A673 (cell line): ENCODE results near the gene LRRN2.

Experiments
- CTCF ChIP-seq: fragments of 300-800, 200-600 bp; sonication (generic); conservative IDR thresholded peaks from 2 replicates; pipeline ENCODE4 v1.5.1; 2017; ENCODE audit warnings: low read depth, mild to moderate bottlenecking, antibody characterized with exemption, low read length, moderate library complexity, mixed read lengths
- EZH2 ChIP-seq: fragments of 200-600 bp; sonication (generic); IDR thresholded peaks from 2 replicates; pipeline ENCODE4 v1.6.1; 2017; ENCODE audit warnings: borderline replicate concordance, low read depth, mild to moderate bottlenecking, mixed read lengths, antibody characterized with exemption, low read length; ENCODE audit not compliant: poor library complexity, severe bottlenecking

DNA sequence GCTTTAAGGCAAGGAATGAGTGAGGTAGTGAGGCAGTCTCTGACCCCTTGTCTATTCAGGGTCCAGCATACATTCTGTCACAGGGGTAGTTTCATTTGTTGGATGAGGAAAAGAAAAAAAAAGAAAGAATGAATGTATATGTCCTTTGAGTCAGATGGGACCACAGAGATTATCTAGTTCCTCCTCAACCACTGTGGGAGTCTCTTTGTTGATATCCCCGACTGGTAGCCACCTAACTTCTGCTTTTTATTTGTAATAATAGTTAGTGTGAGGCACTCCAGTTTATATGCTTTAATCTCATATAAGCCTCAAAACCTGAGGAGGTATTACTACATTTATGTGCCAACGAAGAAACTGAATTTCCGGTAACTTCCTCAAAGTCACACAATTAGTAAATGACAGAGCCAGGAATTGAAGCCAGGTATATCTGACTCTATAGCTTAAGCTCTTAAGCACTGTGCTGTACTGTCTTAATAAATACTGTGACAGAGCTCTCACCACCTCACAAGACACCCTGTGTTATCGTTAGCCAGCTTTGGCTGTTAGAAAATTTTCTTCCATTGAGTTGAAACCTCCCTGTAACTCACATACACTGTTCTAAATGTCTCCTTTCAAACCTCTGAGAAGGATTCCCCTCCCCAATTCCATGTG, 87.1 kb downstream of the LRRN2 start:
- TF ChIP-seq CTCF (no peak), EZH2 (no peak)
